Activated T-helper 9 cell treated with anti-CD3 and anti-CD28 coated beads, Interleukin-2, amount 50 U/mL, for 16 hours (primary cell): ENCODE measurements around the gene DNAJB14.

Experiments used
- DNase-seq: peaks from one replicate; pipeline ENCODE4 v3.0.0-alpha.2; 2020; ENCODE audit warnings: low read depth

DNAJB14 gene

DNA sequence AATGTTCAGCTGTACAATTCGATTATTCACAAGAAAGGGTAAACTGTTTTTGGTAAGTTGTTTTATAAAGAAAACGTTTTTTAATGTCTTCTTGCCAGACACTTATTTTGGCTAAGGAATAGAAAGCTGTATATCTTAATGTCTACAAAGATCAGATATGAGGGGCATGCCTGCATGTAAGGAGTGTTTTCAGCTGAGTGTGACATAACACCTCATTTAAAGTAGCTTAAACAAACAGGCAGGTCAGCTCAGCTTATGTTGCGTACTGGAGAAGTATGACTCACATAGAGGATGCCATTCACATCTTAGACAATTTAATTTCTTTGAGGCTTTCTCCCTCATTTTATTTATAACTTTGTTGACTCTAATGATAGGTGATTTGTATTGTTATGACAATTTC, 82.6 kb downstream of the DNAJB14 start:
- no peak for DNase-seq

- no peak for DNase-seq
Measured at GRCh38 chr4:99861120-99861905, 85.1 kb downstream of the DNAJB14 start.

DNA sequence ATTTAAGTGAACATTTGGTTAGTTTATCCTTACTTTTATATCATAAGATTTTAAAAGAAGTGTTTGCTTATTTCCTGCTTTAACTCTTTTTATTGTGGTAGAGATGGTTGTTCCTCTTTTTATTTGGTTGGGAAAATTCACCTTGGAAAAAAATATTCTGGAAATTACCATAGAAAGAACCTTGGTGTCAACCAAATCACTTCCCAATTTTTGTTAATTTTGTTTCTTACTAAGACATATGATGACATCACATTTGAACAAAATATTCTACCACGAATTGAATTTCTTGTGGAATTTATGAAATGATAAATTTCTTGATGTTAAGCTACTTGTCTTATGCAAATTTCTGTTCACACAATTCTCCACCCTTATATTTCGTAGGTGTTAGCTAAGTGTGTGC, 85.9 kb downstream of the DNAJB14 start:
- no peak for DNase-seq

DNA sequence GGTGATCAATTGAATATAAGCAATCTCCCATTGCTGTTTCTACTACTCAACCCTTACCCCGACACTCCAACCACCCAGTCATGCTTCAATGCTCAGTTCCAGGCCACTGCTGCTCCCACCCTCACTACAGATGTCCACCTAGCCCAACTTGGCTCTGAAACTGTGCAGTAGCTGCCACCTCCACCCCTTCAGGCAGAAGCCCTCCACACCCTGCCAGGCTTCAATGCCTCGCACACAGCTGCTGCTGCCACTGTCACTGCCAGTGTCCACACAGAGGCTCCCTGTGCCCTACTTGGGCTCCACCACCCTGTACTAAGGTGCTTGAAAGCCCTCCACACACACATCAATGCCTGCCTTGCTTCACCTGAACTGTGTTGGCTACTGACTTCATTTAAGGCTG, 86.8 kb downstream of the DNAJB14 start:
- no peak for DNase-seq

GRCh38 chr4:99857307-99857706, 89.1 kb downstream of the DNAJB14 start:
- no peak for DNase-seq

DNA sequence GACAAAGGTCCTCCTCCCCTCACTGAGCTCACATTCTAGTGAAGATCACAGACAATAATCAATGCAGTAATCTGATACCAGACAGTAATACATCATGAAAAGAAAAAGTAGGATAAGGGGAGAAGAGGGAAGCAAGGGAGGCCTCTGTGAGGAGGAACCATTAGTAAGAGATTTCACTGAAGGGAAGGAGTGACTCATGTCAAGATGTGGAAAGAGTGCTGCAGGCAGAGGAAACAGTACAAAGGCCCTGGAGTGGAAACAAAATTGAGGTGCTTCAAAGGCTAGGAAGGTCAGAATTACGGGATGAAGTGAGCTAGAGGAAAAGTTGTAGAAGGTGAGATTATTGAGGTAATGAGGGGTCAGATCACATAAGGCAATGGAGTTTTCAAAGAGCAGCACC, 90.3 kb downstream of the DNAJB14 start:
- DNase-seq, result no peak

- DNase-seq, result no peak
Measured at GRCh38 chr4:99855678-99856077, 90.7 kb downstream of the DNAJB14 start.

DNA sequence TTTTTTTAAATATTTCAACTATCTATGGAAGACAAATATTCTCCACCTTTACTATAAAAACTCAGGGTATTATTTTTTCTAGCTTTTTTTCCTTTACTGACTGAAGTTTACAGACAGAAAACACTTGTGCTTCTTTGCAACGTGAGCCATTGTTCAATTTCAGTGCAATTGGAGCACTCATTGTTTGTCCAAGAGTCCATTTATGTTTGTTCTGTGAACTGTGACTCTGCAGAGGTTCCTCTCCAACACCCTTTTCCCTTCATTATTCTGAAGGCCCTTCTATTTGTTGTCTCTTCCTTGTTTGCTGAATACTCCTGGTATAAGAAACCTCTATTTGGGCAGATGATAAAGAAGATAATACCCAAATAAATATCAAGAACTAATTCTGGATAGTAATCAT, 92.4 kb downstream of the DNAJB14 start:
- no peak for DNase-seq

- no peak for DNase-seq
Measured at GRCh38 chr4:99853190-99853589, 93.2 kb downstream of the DNAJB14 start.

GRCh38 chr4:99852199-99852749, 94.1 kb downstream of the DNAJB14 start:
- no peak for DNase-seq

GRCh38 chr4:99848591-99849001, 97.8 kb downstream of the DNAJB14 start:
- DNase-seq, result no peak

- DNase-seq, result no peak
Measured at GRCh38 chr4:99847362-99847976, 98.9 kb downstream of the DNAJB14 start.

DNA sequence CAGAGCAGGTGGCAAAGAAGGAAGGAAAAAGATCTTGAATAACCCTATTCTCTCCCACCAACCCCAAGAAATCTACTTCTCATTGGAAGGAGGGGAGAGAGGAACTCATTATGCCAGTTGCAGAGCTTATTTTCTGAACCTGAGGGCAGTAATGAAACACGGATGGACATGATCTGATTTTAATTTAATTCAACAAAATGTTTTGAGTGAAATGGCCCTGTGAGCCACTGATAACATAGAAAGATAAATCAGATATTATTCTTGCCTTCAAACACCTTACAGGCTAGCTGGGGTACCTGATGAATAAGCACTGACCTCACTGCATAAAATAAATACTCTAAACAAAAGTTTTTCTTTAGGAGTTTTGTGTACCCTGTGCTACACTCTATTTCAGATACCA, 99.5 kb downstream of the DNAJB14 start:
- DNase-seq, result no peak
